ENCODE measurements around the gene RILPL1.
"Not testable (repeated sequence)": the region's sequence is repeated elsewhere in the genome, so short reads cannot be mapped to it uniquely, and the experiment has no call there.

Gene RILPL1

DNA sequence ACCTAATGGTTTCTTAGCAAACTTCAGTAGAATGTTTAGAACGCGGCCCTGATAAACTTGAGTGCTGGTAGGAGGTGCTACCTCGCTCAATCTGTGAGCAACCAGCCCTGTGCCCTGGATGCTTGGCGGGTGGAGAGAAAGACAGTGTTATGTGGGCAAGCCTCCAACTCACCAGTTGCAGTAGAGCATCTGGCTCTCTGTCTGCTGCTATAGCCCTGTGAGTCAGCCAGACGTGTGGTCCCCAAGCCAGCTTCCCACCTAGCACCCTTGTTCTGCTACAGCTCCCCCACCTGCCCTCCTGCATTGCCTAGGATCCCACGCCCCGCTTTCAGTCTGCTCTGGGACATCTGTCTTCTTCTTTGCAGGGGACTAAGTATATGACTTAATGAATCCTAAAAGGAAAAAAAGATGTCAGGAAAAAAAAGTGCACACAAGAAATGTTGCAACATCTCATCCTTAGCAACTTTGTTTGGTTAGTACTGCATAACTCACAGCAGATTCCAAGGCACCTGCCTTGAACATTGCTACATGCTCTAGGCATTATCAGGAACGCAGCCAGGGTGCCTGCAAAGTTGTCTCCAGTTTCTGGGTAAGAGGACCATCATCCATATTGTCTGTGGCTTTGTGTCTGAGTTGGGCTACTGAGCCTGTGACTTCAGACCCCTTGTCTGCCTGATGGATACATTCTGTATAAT is 62.0 kb downstream of the RILPL1 start:
- H3K4me3 ChIP-seq (ENCODE audit: low read depth, low read length), result no peak overlapping the region

- no peak overlapping the region for H3K4me3 ChIP-seq (ENCODE audit: low read depth, low read length)
Measured at GRCh38 chr12:123469978-123470377, 63.5 kb downstream of the RILPL1 start.

DNA sequence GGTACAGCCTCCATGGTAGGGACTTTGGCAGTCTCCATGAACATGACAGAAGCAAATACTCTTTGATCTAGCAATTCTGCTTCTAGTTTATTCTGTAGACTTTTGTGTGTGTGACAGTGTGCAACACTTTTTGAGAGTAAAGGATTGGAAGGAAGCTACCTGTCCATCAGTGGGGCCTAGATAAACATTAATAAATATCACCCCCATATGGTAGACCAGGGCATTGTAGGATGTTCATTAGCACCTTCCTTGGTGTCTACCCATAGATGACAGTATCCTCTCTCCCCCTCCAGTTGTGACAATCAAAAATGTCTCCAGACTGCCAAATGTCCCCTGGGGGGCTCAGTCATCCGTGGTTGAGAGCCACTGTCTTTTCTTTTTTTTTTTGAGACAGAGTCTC is 64.7 kb downstream of the RILPL1 start:
- no peak overlapping the region for H3K4me3 ChIP-seq (ENCODE audit: low read depth, low read length)

GRCh38 chr12:123465084-123465483 is 68.4 kb downstream of the RILPL1 start:
- H3K4me3 ChIP-seq (ENCODE audit: low read depth, low read length), result no peak overlapping the region

- not testable (repeated sequence) for H3K4me3 ChIP-seq (ENCODE audit: low read depth, low read length)
Measured at GRCh38 chr12:123463174-123463573, 70.3 kb downstream of the RILPL1 start.

DNA sequence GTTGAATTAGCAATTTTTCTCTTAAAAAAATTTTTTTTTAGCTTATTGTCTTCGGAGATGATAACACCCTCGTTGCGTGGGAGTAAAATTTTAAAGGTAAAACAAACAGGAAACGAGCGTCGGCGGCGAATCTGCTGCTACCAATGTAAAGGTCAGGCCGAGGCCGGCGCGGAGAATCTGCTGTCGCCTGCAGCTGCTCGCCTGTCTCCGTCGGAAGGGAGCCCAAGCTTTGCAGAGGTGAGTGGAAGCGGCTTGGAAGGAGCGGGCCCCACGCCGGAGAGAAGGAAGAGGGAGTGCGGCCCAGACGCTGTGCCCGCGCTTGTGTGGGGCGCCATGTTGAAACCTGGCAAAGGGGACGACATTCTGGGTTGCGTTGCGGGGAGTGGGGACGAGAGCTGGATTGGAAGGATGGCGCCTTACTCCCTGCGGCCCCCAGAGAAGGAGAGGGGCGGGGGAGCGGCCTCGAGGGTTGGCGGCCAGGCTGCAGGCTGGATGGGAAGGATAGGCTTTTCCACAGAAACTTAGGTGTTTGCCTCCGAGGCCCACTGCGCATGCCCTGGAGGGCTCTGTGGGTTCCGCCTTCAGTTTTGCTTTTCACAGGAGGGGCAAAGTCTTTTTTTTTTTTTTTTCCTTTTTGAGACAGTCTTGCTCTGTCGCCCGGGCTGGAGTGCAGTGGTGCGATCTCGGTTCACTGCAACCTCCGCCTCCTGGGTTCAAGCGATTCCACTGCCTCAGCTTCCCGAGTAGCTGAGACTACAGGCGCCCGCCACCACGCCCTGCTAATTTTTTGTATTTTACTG is 75.3 kb downstream of the RILPL1 start, which contains the start of gene SNRNP35:
SNRNP35 (plus strand) TSS at position 160 of the 800 bp plus-strand sequence. CDS start 7,402 bp downstream, outside the sequence.
- H3K4me3 ChIP-seq (ENCODE audit: low read depth, low read length), result peak within 1 kb of the TSS; percentile 83

GRCh38 chr12:123453165-123453564 is 80.4 kb downstream of the RILPL1 start:
- no peak overlapping the region for H3K4me3 ChIP-seq (ENCODE audit: low read depth, low read length)

DNA sequence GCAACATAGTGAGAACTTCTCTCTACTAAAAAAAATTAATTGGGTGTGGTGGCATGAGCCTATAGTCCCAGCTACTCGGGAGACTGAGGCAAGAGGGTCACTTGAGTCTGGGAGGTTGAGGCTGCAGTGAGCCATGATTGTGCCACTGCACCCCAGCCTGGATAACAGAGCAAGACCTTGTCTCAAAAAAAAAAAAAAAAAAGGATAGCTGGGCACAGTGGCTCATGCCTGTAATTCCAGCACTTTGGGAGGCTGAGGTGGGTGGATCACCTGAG is 81.3 kb downstream of the RILPL1 start:
- not testable (repeated sequence) for H3K4me3 ChIP-seq (ENCODE audit: low read depth, low read length)

DNA sequence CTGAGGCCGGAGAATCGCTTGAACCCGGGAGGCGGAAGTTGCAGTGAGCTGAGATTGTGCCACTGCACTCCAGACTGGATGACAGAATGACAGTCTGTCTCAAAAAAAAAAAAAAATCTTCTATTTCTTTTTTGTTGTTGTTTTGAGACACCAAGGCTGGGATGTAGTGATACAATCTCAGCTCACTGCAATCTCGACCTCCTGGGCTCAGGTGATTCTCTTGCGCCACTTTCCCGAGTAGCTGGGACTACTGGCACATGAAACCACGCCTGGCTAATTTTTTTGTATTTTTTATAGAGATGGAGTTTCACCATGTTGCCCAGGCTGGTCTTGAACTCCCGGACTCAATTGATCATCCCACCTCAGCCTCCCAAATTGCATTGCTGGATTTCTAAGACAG is 82.9 kb downstream of the RILPL1 start:
- H3K4me3 ChIP-seq (ENCODE audit: low read depth, low read length), result no peak overlapping the region

DNA sequence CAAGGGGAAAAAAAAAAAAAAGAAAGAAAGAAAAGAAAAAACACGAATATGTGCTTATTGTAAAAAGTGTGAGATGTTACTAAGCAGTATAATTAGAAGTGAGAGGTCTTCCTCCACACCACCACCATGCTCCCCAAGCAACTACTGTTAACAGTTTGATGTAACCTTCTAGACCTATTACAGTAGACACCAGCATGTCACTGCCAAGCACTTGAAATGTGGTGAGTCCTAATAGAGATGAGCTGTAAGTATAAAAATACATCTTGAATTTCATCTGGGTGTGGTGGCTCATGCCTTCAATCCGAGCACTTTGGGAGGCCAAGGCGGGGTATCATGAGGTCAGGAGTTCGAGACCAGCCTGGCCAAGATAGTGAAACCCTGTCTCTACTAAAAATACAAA is 83.7 kb downstream of the RILPL1 start:
- H3K4me3 ChIP-seq (ENCODE audit: low read depth, low read length), result no peak overlapping the region

DNA sequence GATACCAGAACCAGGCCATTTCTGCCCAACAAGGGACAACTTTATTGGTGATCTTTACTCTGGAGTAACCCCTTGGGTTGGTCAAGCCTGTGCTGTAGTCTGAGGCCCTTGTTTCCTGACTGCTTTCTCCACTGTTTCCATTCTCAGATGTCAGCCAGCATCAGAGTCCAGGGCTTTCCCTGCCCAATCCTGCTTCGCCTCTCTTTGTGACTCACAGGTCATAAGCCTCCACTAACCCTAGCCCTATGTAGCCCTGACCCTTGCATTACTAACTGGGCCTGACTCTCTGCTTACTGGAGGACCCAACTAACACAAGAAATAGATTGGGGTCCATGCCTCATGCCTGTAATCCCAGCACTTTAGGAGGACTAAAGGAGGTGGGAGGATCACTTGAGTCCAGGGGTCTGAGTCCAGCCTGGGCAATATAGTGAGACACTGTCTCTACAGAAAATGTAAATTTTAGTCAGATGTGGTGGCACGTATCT is 84.2 kb downstream of the RILPL1 start:
- H3K4me3 ChIP-seq (ENCODE audit: low read depth, low read length), result no peak overlapping the region

DNA sequence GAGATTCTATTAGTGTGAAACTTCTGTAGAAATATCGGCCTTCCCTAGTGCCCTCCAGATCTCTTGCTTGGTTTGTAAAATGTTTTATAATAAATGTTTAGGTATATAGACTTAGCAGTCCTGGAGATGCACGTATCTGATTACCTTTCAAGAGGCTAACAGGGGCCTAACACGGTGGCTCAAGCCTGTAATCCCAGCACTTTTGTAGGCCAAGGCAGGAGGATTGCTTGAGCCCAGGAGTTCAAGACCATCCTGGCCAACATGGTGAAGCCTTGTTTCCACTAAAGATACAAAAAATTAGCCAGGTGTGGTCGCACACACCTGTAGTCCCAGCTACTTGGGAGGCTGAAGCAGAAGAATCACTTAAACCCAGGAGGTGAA is 87.2 kb downstream of the RILPL1 start:
- no peak overlapping the region for H3K4me3 ChIP-seq (ENCODE audit: low read depth, low read length)

- no peak overlapping the region for H3K4me3 ChIP-seq (ENCODE audit: low read depth, low read length)
Measured at GRCh38 chr12:123445388-123446332, 87.9 kb downstream of the RILPL1 start.

DNA sequence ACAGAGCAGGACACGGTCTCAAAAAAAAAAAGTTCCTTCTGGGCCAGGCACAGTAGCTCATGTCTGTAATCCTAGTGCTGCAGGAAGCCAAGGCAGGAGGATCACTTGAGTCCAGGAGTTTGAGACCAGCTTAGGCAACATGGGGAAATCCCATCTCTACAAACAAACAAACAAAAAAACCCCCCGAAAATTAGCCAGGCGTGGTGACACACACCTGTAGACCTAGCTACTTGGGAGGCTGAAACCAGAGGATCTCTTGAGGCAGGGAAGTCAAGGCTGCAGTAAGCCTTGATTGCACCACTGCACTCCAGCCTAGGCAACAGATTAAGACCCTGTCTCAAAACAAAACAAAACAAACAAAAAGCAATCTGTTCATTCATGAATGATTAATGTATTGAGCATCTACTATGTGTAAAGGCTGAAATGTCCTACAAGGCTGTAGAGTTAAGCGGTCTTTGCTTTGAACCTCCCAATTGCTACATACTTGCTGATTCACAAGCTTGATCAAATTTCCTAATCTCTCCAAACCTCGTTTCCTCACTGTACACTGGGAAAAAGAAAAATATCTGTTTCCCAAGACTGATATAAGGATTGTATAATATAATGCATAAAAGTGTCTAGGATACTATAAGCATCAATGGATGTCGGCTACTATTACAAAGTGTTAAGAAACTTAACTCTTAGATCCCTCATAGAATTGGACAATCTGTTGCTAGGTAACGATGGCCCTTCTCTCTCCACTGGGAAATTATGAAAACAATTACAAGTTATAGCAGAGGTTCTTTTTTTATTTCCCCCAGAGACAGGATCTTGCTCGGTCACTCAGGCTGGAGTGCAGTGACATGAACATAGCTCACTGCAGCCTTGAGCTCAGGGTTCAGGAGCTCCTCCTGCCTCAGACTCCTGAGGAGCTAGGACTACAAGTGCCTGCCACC is 89.2 kb downstream of the RILPL1 start:
- no peak overlapping the region for H3K4me3 ChIP-seq (ENCODE audit: low read depth, low read length)

- H3K4me3 ChIP-seq (ENCODE audit: low read depth, low read length), result no peak overlapping the region
Measured at GRCh38 chr12:123442774-123443173, 90.7 kb downstream of the RILPL1 start.

- H3K4me3 ChIP-seq (ENCODE audit: low read depth, low read length), result no peak overlapping the region
Measured at GRCh38 chr12:123441523-123442164, 91.9 kb downstream of the RILPL1 start.

DNA sequence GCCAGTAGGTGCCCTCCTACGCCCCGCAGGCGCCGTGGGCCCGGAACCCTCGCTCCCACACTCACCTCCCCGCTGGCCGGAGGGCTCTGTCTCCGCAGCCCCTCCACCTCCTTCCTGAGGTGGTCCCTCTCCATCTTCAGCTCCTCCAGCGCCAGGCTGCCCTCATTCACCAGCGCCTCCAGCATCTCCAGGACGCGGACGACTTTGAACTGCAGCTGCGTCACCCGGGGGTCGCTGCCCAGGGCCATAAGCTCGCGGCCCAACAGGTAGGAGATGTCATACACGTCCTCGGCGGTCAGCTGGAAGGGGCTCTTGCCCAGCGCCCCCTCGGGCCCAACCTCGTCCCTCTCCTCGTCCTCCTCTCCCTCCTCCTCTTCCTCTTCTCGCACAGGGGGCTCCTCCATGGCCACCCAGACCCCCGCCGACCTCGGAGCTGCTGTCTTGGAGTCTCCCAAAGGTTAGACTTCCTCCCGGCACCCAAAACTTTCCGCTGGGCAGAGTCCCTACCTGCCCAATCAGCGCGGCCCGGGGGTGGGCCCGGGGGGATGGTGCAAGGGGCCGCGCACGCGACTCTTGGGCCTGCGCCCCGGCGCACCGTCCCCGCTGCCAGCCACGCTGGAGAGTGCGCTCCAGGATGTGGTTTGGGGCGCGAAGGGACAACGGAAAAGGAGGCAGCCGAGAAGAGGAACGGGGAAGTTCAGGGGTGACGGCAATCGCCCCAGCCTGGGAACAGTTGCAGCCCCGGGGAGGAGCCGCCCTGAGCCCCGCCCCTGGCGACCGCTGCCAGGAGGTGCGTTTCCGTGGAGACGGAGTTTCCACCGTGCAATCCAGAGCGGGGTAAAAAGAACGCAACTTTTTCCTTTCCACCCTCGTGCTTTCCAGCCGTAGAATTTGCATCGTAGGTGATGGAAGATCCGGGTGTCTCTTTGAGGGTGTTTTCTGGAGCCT is 97.2 kb downstream of the RILPL1 start, which contains the start of gene RILPL2:
RILPL2 (minus strand) TSS at position 668 of the 948 bp plus-strand sequence; CDS start at position 404, 264 bp downstream.
- peak within 1 kb of the TSS; percentile 69 for H3K4me3 ChIP-seq (ENCODE audit: low read depth, low read length)

DNA sequence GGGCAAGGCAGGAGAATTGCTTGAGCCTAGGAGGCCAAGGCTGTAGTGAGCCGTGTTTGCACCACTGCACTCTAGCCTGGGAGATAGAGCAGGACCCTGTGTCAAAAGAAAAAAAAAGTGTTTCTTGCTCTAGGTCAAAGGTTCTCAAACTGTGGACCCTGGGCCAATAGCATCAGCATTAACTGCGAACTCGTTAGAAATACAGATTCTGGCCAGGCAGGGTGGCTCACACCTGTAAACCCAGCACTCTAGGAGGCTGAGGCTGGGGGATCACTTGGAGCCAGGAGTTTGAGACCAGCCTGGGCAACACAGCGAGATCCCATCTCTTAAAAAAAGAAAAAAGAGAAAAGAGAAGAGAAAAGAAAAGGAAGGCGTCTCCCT is 97.9 kb downstream of the RILPL1 start:
- H3K4me3 ChIP-seq (ENCODE audit: low read depth, low read length), result peak overlapping the region; percentile 69

Data from iPS-11a (cell line).